Activated CD8-positive, alpha-beta memory T cell treated with anti-CD3 and anti-CD28 coated beads, Interleukin-2, amount 50 U/mL, for 24 hours (primary cell): ENCODE measurements around the gene FBXL16.

ENCODE experiments used
- DNase-seq: peaks from one replicate; pipeline ENCODE4 v3.0.0-alpha.2; 2020; ENCODE audit errors: extremely low read depth

The FBXL16 gene

GRCh38 chr16:689175-689897 lies 16.3 kb downstream of the FBXL16 start:
- no peak for DNase-seq

- DNase-seq: no peak
These were observed 18.1 kb downstream of the FBXL16 start for GRCh38 chr16:687499-687898.

GRCh38 chr16:686459-687260 lies 18.9 kb downstream of the FBXL16 start:
- DNase-seq: no peak

DNA sequence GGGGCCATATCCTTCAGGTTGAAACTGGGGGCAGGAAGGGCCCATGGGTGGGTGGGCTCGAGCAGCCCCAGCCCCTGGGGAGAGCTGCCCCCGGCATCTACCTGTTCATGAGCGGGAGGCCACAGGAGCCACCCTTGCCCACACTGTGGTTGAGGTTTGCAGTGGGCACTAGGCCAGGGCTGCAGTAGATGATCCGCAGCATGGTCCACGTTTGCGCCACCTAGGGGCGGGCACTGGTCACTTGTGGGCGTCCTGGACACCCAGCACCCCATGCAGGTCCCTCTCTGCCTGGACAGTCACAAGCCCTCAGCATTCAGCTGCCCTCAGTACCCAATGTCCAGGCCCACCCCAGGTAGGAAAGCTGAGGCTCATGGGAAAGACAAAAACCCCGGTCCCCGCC lies 19.6 kb downstream of the FBXL16 start:
- no peak for DNase-seq

GRCh38 chr16:684961-685696 lies 20.5 kb downstream of the FBXL16 start:
- DNase-seq: no peak

GRCh38 chr16:684071-684794 lies 21.4 kb downstream of the FBXL16 start, which contains the start of gene JMJD8:
TSS of gene JMJD8 (minus strand) at chr16:684334. CDS start at chr16:684319, 15 bp downstream.
- DNase-seq: peak; percentile 93

DNA sequence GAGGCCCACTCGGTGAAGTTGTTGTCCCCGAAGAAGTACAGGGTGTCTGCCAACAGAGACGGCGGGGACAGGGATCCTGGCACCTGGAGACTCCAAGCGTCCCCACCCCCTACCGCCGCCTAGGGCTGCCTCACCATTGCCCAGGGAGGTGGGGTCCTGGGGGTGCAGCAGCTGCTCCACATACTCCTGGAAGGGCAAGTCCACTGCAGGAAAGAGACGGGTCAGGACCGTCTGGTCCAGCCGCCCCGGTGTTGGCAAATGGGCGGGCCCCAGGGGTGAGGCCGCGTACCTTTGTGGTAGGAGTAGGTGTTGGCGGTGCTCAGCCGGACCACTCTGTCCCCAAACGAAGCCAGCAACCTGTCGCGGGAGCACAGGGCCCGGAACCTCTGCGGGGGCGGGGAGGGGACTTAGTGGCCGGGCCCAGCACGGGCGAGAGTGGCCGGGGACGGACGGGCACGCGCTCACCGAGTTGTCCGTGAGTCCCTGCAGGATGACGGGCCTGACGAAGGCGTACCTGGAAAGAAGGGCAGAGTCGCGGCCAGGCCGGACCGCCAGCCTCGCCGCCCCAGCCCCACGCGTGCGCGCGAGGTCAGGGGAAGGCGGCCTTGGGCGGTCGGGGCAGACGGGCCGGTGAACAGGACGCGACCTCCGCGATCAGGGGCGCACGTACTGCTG lies 22.1 kb downstream of the FBXL16 start:
- no peak for DNase-seq

- DNase-seq: no peak
These were observed 22.9 kb downstream of the FBXL16 start for GRCh38 chr16:682493-683395.

GRCh38 chr16:681746-682427 lies 23.7 kb downstream of the FBXL16 start:
- DNase-seq: no peak

- no peak for DNase-seq
These were observed 24.4 kb downstream of the FBXL16 start for GRCh38 chr16:680967-681745.

- DNase-seq: no peak
These were observed 25.0 kb downstream of the FBXL16 start for GRCh38 chr16:680625-680945.

GRCh38 chr16:679814-680624 lies 25.6 kb downstream of the FBXL16 start, which contains the start of gene STUB1:
TSS of gene STUB1 (plus strand) at chr16:680410. CDS start at chr16:680526, 116 bp downstream.
- DNase-seq: peak; percentile 76

DNA sequence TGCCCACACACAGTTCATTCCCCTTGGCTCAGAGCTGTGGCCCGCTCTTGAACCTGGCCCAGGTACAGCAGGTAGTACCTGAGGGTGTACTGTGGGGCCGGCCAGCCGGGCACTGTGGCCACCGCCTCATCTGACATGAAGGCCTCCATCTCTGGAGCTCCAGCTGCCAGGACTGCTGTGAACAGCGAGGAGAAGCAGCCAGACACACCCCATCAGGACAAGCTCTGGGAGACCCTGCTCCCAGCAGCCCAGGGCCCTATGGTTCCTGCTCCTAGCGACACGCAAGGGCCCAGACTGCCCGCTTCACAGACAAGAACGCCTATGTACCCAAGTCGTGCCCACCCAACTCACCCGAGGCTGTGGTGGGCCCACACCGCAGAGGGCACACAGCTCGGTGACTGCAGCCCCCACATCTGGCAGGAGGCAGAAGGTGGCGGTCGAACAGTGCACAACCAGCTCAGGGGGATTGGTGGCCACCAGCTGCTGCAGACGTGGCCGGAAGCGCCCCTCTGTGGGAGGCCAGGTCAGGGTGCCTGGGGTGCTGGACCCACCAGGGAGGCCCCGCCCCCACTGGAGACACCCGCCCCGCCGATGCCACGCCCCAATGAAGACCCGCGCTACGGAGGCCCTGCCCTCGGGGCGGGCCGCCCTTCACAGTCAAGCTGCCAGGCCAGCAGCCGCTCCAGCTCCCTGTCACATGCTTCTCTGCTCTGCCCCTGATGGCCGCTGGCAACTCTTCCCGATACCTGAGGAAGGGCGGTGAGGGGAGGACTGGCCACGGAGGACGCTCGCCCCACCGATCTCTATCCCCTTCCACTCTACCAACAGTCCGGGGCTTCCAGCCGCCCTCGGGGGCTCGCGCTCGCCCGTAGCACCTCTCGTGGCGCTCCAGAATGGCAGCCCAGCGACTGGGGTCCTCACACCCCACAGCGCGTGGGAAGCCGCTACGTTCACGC lies 26.5 kb downstream of the FBXL16 start:
- DNase-seq: no peak

- DNase-seq: no peak
These were observed 27.3 kb downstream of the FBXL16 start for GRCh38 chr16:678209-678857.

GRCh38 chr16:677316-678190 lies 28.0 kb downstream of the FBXL16 start:
- no peak for DNase-seq
